GM19240 (cell line): ENCODE results near the gene ZNF407.

Experiments used
- DNase-seq: peaks from one replicate; pipeline ENCODE4 v3.0.0; 2011; ENCODE audit warnings: low spot score; ENCODE audit not compliant: insufficient read length

Gene ZNF407

GRCh38 chr18:74996996-74997395 is 399.3 kb downstream of the ZNF407 start:
- no peak for DNase-seq

- DNase-seq = no peak
Observed at GRCh38 chr18:75000920-75001319, 403.2 kb downstream of the ZNF407 start.

GRCh38 chr18:75003039-75003438 is 405.4 kb downstream of the ZNF407 start:
- DNase-seq = no peak

- no peak for DNase-seq
Observed at GRCh38 chr18:75003764-75004690, 406.4 kb downstream of the ZNF407 start.

GRCh38 chr18:75005626-75006025 is 408.0 kb downstream of the ZNF407 start:
- no peak for DNase-seq

- no peak for DNase-seq
Observed at GRCh38 chr18:75008186-75008585, 410.5 kb downstream of the ZNF407 start.

- DNase-seq = no peak
Observed at GRCh38 chr18:75009296-75009695, 411.6 kb downstream of the ZNF407 start.

GRCh38 chr18:75009878-75010277 is 412.2 kb downstream of the ZNF407 start:
- DNase-seq = no peak

- no peak for DNase-seq
Observed at GRCh38 chr18:75010278-75010677, 412.6 kb downstream of the ZNF407 start.

- no peak for DNase-seq
Observed at GRCh38 chr18:75010689-75011088, 413.0 kb downstream of the ZNF407 start.

- DNase-seq = no peak
Observed at GRCh38 chr18:75016025-75016717, 418.5 kb downstream of the ZNF407 start.

- no peak for DNase-seq
Observed at GRCh38 chr18:75023473-75023872, 425.8 kb downstream of the ZNF407 start.

GRCh38 chr18:75024871-75025270 is 427.2 kb downstream of the ZNF407 start:
- no peak for DNase-seq

GRCh38 chr18:75025573-75025972 is 427.9 kb downstream of the ZNF407 start:
- DNase-seq = no peak

- no peak for DNase-seq
Observed at GRCh38 chr18:75029481-75029880, 431.8 kb downstream of the ZNF407 start.

GRCh38 chr18:75031717-75032317 is 434.1 kb downstream of the ZNF407 start:
- no peak for DNase-seq

- no peak for DNase-seq
Observed at GRCh38 chr18:75033516-75033915, 435.8 kb downstream of the ZNF407 start.

- no peak for DNase-seq
Observed at GRCh38 chr18:75034937-75035336, 437.3 kb downstream of the ZNF407 start.

GRCh38 chr18:75035928-75036327 is 438.3 kb downstream of the ZNF407 start:
- DNase-seq = no peak

GRCh38 chr18:75036917-75037688 is 439.4 kb downstream of the ZNF407 start:
- no peak for DNase-seq

- DNase-seq = no peak
Observed at GRCh38 chr18:75037689-75037955, 440.0 kb downstream of the ZNF407 start.

- DNase-seq = no peak
Observed at GRCh38 chr18:75041586-75041985, 443.9 kb downstream of the ZNF407 start.
